Measurements from ENCODE around the gene FYN.

DNA sequence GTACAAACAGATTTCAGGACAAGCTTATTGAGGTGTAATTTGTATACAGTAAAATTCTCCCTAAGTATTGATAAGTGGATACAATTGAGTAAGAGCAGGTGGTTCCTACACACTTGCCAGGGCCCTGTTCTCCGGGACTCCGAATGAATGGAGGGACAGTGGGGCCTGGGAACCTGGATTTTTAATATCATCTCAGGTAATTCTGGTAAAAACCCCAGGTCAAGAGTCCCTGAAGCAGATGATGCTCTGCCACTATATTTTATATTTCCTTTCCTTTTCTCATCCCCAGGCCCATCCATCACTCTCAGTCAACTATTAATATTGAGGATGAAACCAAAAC is 104.9 kb downstream of the FYN start:
- TF ChIP-seq, protein P1, sequence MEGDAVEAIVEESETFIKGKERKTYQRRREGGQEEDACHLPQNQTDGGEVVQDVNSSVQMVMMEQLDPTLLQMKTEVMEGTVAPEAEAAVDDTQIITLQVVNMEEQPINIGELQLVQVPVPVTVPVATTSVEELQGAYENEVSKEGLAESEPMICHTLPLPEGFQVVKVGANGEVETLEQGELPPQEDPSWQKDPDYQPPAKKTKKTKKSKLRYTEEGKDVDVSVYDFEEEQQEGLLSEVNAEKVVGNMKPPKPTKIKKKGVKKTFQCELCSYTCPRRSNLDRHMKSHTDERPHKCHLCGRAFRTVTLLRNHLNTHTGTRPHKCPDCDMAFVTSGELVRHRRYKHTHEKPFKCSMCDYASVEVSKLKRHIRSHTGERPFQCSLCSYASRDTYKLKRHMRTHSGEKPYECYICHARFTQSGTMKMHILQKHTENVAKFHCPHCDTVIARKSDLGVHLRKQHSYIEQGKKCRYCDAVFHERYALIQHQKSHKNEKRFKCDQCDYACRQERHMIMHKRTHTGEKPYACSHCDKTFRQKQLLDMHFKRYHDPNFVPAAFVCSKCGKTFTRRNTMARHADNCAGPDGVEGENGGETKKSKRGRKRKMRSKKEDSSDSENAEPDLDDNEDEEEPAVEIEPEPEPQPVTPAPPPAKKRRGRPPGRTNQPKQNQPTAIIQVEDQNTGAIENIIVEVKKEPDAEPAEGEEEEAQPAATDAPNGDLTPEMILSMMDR (optimal IDR thresholded peaks at IDR 0.05 in 1 of 3, IDR thresholded peaks at IDR 0.05 in 1 of 3, conservative IDR thresholded peaks at IDR 0.05 in 1 of 3; ENCODE audit: extremely low read depth in 1 of 3, insufficient read depth in 2 of 3, low read length in 3 of 3): no peak
- no peak for TF ChIP-seq EZH2 (IDR thresholded peaks at IDR 0.05; ENCODE audit: low read length)
